Thymus (tissue), 14 donors: ENCODE measurements around the gene SLCO1C1. TPM values are rescaled to one million over a fixed set of nuclear protein-coding genes. Genes with fewer than 3 reads are reported as not detected.
A peak's percentile ranks its signal among the peaks of the same experiment; 100 is the strongest.

Experiments used
- DNase-seq, 9 donors: peaks; one replicate each; pipeline ENCODE4 v3.0.0-alpha.2; 2013; ENCODE audit warnings: low spot score in 9 of 9, low read depth in 6 of 9, missing footprints in 1 of 9
- H3K27ac ChIP-seq, 2 donors: one replicate each; pipeline ENCODE4 v1.5.1; 2013; ENCODE audit warnings: control low read depth in 1 of 2, low read depth in 1 of 2, low read length in 1 of 2, mild to moderate bottlenecking in 1 of 2, moderate library complexity in 1 of 2
- H3K27me3 ChIP-seq, 2 donors: one replicate each; pipeline ENCODE4 v1.5.1; 2013; ENCODE audit warnings: low read length in 1 of 2; ENCODE audit not compliant: control insufficient read depth in 2 of 2, insufficient read depth in 1 of 2
- H3K36me3 ChIP-seq, 2 donors: one replicate each; pipeline ENCODE4 v1.5.1; 2013; ENCODE audit warnings: low read length in 1 of 2, mild to moderate bottlenecking in 1 of 2, moderate library complexity in 1 of 2; ENCODE audit not compliant: control insufficient read depth in 2 of 2, insufficient read depth in 2 of 2
- H3K4me1 ChIP-seq, 2 donors: one replicate each; pipeline ENCODE4 v1.5.1; 2013; ENCODE audit warnings: low read length in 2 of 2; ENCODE audit not compliant: control insufficient read depth in 2 of 2, insufficient read depth in 2 of 2
- H3K4me3 ChIP-seq, 2 donors: one replicate each; pipeline ENCODE4 v1.5.1; 2013; ENCODE audit warnings: low read length in 2 of 2, control low read depth in 1 of 2, mild to moderate bottlenecking in 1 of 2
- H3K9me3 ChIP-seq, 2 donors: one replicate each; pipeline ENCODE4 v1.5.1; 2013; ENCODE audit warnings: low read length in 1 of 2, mild to moderate bottlenecking in 1 of 2; ENCODE audit not compliant: control insufficient read depth in 2 of 2, insufficient read depth in 1 of 2
- WGBS: extraction: QIAGEN DNeasy Blood & Tissue Kit; methylation state at CpG from one replicate; pipeline ENCODE4 v1.1.7; 2013; 5-methylcytosine and 5-hydroxymethylcytosine counted together
- long read RNA-seq, 10 donors: transcript quantifications; one replicate each; lab custom pipeline, GENCODE V29; 2026
- polyA plus RNA-seq: library from polyadenylated mRNA; stranded (reverse); fragments of 200-250 nt; gene quantifications from one replicate; pipeline ENCODE4 v1.2.3, GENCODE V29; 2013
- total RNA-seq: library from RNA; stranded (reverse); fragments of 120-200 nt; gene quantifications from one replicate; pipeline ENCODE4 v1.2.4, GENCODE V29; 2013
- donor health status: healthy.

SLCO1C1 gene
- total RNA-seq, result 0.14 TPM
- polyA plus RNA-seq, result 0.25 TPM
- long read RNA-seq, donor 1, result 0 reads
- long read RNA-seq, donor 2, result 0 reads
- long read RNA-seq, donor 3, result 0 reads
- long read RNA-seq, donor 4, result 0 reads
- long read RNA-seq, donor 5, result 0 reads
- long read RNA-seq, donor 6, result 0 reads
- long read RNA-seq, donor 7, result 0 reads
- long read RNA-seq, donor 8, result 0 reads
- long read RNA-seq, donor 9, partial matches to known transcripts, result 0 of 1 reads
- long read RNA-seq, donor 9, other reads (novel, unspliced or antisense), result 0 of 1 reads
- long read RNA-seq, donor 10, result 0 reads

GRCh38 chr12:20695232-20695631 lies at the start of gene SLCO1C1:
Gene SLCO1C1 (plus strand): TSS chr12:20695332. CDS start chr12:20699577, 4,245 bp downstream.
- 84% methylated on average over 6 of the region's 6 CpGs for WGBS
- H3K27ac ChIP-seq, result no peak within 1 kb of the TSS
- no peak for DNase-seq
- no peaks in the 10 kb centered on the region for H3K4me1 ChIP-seq
- H3K4me3 ChIP-seq, result no peak within 1 kb of the TSS
- H3K36me3 ChIP-seq, result no peaks in the 10 kb centered on the region
- H3K9me3 ChIP-seq, result no peaks in the 10 kb centered on the region
- no peaks in the 10 kb centered on the region for H3K27me3 ChIP-seq

- Histone ChIP-seq H3K27me3 (no peaks in the 10 kb centered on the region), H3K27ac (no peak overlapping the region), H3K4me1 (no peaks in the 10 kb centered on the region), H3K4me3 (no peak overlapping the region), H3K36me3 (no peaks in the 10 kb centered on the region), H3K9me3 (no peaks in the 10 kb centered on the region)
- WGBS, result 81% methylated on average over 3 of the region's 3 CpGs
- DNase-seq, result peak in 3 of 9 donors; percentile 1 to 21 (median 5)
Observed at GRCh38 chr12:20646239-20646827, 48.8 kb upstream of the SLCO1C1 start.

GRCh38 chr12:20653871-20654270 lies 41.3 kb upstream of the SLCO1C1 start:
- no peak overlapping the region for H3K4me3 ChIP-seq
- H3K27ac ChIP-seq, result no peak overlapping the region
- no peaks in the 10 kb centered on the region for H3K9me3 ChIP-seq
- H3K27me3 ChIP-seq, result no peaks in the 10 kb centered on the region
- no peak for DNase-seq
- 91% methylated on average over 2 of the region's 2 CpGs for WGBS
- no peaks in the 10 kb centered on the region for H3K36me3 ChIP-seq
- no peaks in the 10 kb centered on the region for H3K4me1 ChIP-seq

GRCh38 chr12:20656600-20656999 lies 38.5 kb upstream of the SLCO1C1 start:
- 96% methylated on average over 1 of the region's 1 CpG for WGBS
- no peak for DNase-seq
- Histone ChIP-seq H3K36me3 (no peaks in the 10 kb centered on the region), H3K9me3 (peaks cover 0 to 4% of the 10 kb centered on the region in 2 donors), H3K27ac (no peak overlapping the region), H3K27me3 (no peaks in the 10 kb centered on the region), H3K4me1 (no peaks in the 10 kb centered on the region), H3K4me3 (no peak overlapping the region)

- H3K9me3 ChIP-seq, result peaks cover 0 to 12% of the 10 kb centered on the region in 2 donors
- DNase-seq, result no peak
- no peaks in the 10 kb centered on the region for H3K36me3 ChIP-seq
- no peak overlapping the region for H3K27ac ChIP-seq
- 94% methylated on average over 2 of the region's 2 CpGs for WGBS
- no peaks in the 10 kb centered on the region for H3K4me1 ChIP-seq
- H3K27me3 ChIP-seq, result no peaks in the 10 kb centered on the region
- H3K4me3 ChIP-seq, result no peak overlapping the region
Observed at GRCh38 chr12:20657496-20657895, 37.6 kb upstream of the SLCO1C1 start.

- H3K4me1 ChIP-seq, result no peaks in the 10 kb centered on the region
- DNase-seq, result no peak
- 94% methylated on average over 4 of the region's 4 CpGs for WGBS
- H3K4me3 ChIP-seq, result no peak overlapping the region
- H3K27ac ChIP-seq, result no peak overlapping the region
- H3K9me3 ChIP-seq, result no peaks in the 10 kb centered on the region
- H3K36me3 ChIP-seq, result no peaks in the 10 kb centered on the region
- H3K27me3 ChIP-seq, result no peaks in the 10 kb centered on the region
Observed at GRCh38 chr12:20681334-20681733, 13.8 kb upstream of the SLCO1C1 start.

- WGBS, result 93% methylated on average over 7 of the region's 7 CpGs
- H3K9me3 ChIP-seq, result no peaks in the 10 kb centered on the region
- no peaks in the 10 kb centered on the region for H3K4me1 ChIP-seq
- H3K27ac ChIP-seq, result no peak overlapping the region
- no peak overlapping the region for H3K4me3 ChIP-seq
- DNase-seq, result no peak
- no peaks in the 10 kb centered on the region for H3K36me3 ChIP-seq
- H3K27me3 ChIP-seq, result no peaks in the 10 kb centered on the region
Observed at GRCh38 chr12:20696181-20696905, 1.2 kb downstream of the SLCO1C1 start.

GRCh38 chr12:20701106-20701505 lies 6.0 kb downstream of the SLCO1C1 start:
- Histone ChIP-seq H3K4me1 (no peaks in the 10 kb centered on the region), H3K27ac (no peak overlapping the region), H3K27me3 (no peaks in the 10 kb centered on the region), H3K36me3 (no peaks in the 10 kb centered on the region), H3K4me3 (no peak overlapping the region), H3K9me3 (no peaks in the 10 kb centered on the region)
- 82% methylated on average over 1 of the region's 1 CpG for WGBS
- no peak for DNase-seq

GRCh38 chr12:20704860-20705259 lies 9.7 kb downstream of the SLCO1C1 start:
- WGBS, result 78% methylated on average over 6 of the region's 6 CpGs
- no peak for DNase-seq
- no peaks in the 10 kb centered on the region for H3K4me1 ChIP-seq
- no peaks in the 10 kb centered on the region for H3K9me3 ChIP-seq
- H3K36me3 ChIP-seq, result no peaks in the 10 kb centered on the region
- no peaks in the 10 kb centered on the region for H3K27me3 ChIP-seq
- no peak overlapping the region for H3K4me3 ChIP-seq
- H3K27ac ChIP-seq, result no peak overlapping the region
